Small intestine (tissue), 7 donors: ENCODE measurements around the gene EXOC4. TPM values are rescaled to one million over a fixed set of nuclear protein-coding genes. Genes with fewer than 3 reads are reported as not detected.

ENCODE experiments used
- DNase-seq, 2 donors: peaks; one replicate each; pipeline versions ENCODE4 v3.0.0 to v3.0.0-alpha.2; 2013
- FAIRE-seq: peaks from 2 replicates; lab custom pipeline; 2012; peaks lifted over from hg19 to GRCh38; lab: Jason Lieb, UNC
- H3K27ac ChIP-seq, 3 donors: one replicate each; pipeline ENCODE4 v1.5.1; 2013; ENCODE audit warnings: low read length in 2 of 3, mild to moderate bottlenecking in 2 of 3, control low read depth in 1 of 3, inconsistent platforms in 1 of 3, low read depth in 1 of 3, moderate library complexity in 1 of 3
- H3K27me3 ChIP-seq, 3 donors: one replicate each; pipeline ENCODE4 v1.6.1; 2013; ENCODE audit warnings: low read length in 3 of 3, inconsistent platforms in 1 of 3; ENCODE audit not compliant: control insufficient read depth in 3 of 3, insufficient read depth in 3 of 3
- H3K36me3 ChIP-seq, 3 donors: one replicate each; pipeline ENCODE4 v1.6.1; 2013; ENCODE audit warnings: low read length in 3 of 3, inconsistent platforms in 1 of 3, low read depth in 1 of 3, mild to moderate bottlenecking in 1 of 3, moderate library complexity in 1 of 3; ENCODE audit not compliant: control insufficient read depth in 3 of 3, insufficient read depth in 2 of 3
- H3K4me1 ChIP-seq, 3 donors: one replicate each; pipeline ENCODE4 v1.6.1; 2013; ENCODE audit warnings: low read length in 2 of 3, inconsistent platforms in 1 of 3, low read depth in 1 of 3, mild to moderate bottlenecking in 1 of 3, moderate library complexity in 1 of 3; ENCODE audit not compliant: control insufficient read depth in 3 of 3, insufficient read depth in 2 of 3
- H3K4me3 ChIP-seq, 3 donors: one replicate each; pipeline ENCODE4 v1.5.1; 2013; ENCODE audit warnings: low read length in 3 of 3, control low read depth in 1 of 3, inconsistent platforms in 1 of 3, low read depth in 1 of 3, mild to moderate bottlenecking in 1 of 3, moderate library complexity in 1 of 3
- H3K9me3 ChIP-seq, 2 donors: one replicate each; pipeline ENCODE4 v1.6.1; 2013; ENCODE audit warnings: low read depth in 1 of 2, low read length in 1 of 2; ENCODE audit not compliant: control insufficient read depth in 2 of 2, insufficient read depth in 1 of 2
- WGBS, 3 donors: extraction: QIAGEN DNeasy Blood & Tissue Kit; methylation state at CpG; one replicate each; pipeline ENCODE4 v1.1.7; 2013; 5-methylcytosine and 5-hydroxymethylcytosine counted together
- polyA plus RNA-seq, 4 donors: library from polyadenylated mRNA; stranded (reverse) in 3 of 4; unstranded in 1 of 4; fragments of 200-250 nt in 3 of 4; fragments of 120-200 nt in 1 of 4; gene quantifications; one replicate each; pipeline versions ENCODE4 v1.2.1 to v1.2.3, GENCODE V29; 2013
- donor health status: healthy with polysubstance abuse.
- donor health status: control.
- donor health status: control.
- donor health status: Bipolar disorder and iron deficiency.
- donor health status: healthy.

EXOC4 gene
- polyA plus RNA-seq, 4 donors: 10.5 to 46.8 (median 18.8) TPM

GRCh38 chr7:133646472-133647315 is 393.8 kb downstream of the EXOC4 start:
- Histone ChIP-seq H3K36me3 (no peaks in the 10 kb centered on the region), H3K9me3 (peaks cover 0 to 5% of the 10 kb centered on the region in 2 donors), H3K4me1 (no peaks in the 10 kb centered on the region), H3K27ac (no peak overlapping the region), H3K4me3 (no peak overlapping the region), H3K27me3 (no peaks in the 10 kb centered on the region)
- DNase-seq: no peak
- WGBS, 3 donors: 90 to 95% (median 95%) methylated on average over 7 of the region's 7 CpGs
- no peak for FAIRE-seq

- no peak overlapping the region for H3K4me3 ChIP-seq
- no peak overlapping the region for H3K27ac ChIP-seq
- H3K9me3 ChIP-seq: no peaks in the 10 kb centered on the region
- WGBS, 3 donors: 89 to 100% (median 98%) methylated on average over 1 of the region's 1 CpG
- DNase-seq (no peak), FAIRE-seq (no peak)
- no peaks in the 10 kb centered on the region for H3K4me1 ChIP-seq
- H3K36me3 ChIP-seq: no peaks in the 10 kb centered on the region
- no peaks in the 10 kb centered on the region for H3K27me3 ChIP-seq
These were observed 396.7 kb downstream of the EXOC4 start for GRCh38 chr7:133649593-133649992.

- H3K27ac ChIP-seq: no peak overlapping the region
- H3K36me3 ChIP-seq: no peaks in the 10 kb centered on the region
- H3K4me1 ChIP-seq: no peaks in the 10 kb centered on the region
- no peak overlapping the region for H3K4me3 ChIP-seq
- no peaks in the 10 kb centered on the region for H3K27me3 ChIP-seq
- 66 to 94% (median 93%) methylated on average over 3 of the region's 3 CpGs for WGBS, 3 donors
- no peaks in the 10 kb centered on the region for H3K9me3 ChIP-seq
- FAIRE-seq (no peak), DNase-seq (no peak)
These were observed 397.2 kb downstream of the EXOC4 start for GRCh38 chr7:133650069-133650468.

GRCh38 chr7:133650487-133651300 is 397.8 kb downstream of the EXOC4 start:
- WGBS, 3 donors: 65 to 85% (median 68%) methylated on average over 5 of the region's 5 CpGs
- FAIRE-seq (no peak), DNase-seq (peak in 1 of 2 donors; percentile 62)
- no peak overlapping the region for H3K4me3 ChIP-seq
- no peaks in the 10 kb centered on the region for H3K4me1 ChIP-seq
- H3K9me3 ChIP-seq: no peaks in the 10 kb centered on the region
- no peaks in the 10 kb centered on the region for H3K36me3 ChIP-seq
- no peak overlapping the region for H3K27ac ChIP-seq
- no peaks in the 10 kb centered on the region for H3K27me3 ChIP-seq

GRCh38 chr7:133652547-133652946 is 399.7 kb downstream of the EXOC4 start:
- H3K9me3 ChIP-seq: no peaks in the 10 kb centered on the region
- no peaks in the 10 kb centered on the region for H3K4me1 ChIP-seq
- no peak overlapping the region for H3K4me3 ChIP-seq
- H3K27ac ChIP-seq: no peak overlapping the region
- 92 to 98% (median 96%) methylated on average over 3 of the region's 3 CpGs for WGBS, 3 donors
- FAIRE-seq (no peak), DNase-seq (no peak)
- H3K27me3 ChIP-seq: no peaks in the 10 kb centered on the region
- no peaks in the 10 kb centered on the region for H3K36me3 ChIP-seq

- Histone ChIP-seq H3K27ac (no peak overlapping the region), H3K4me3 (no peak overlapping the region), H3K27me3 (no peaks in the 10 kb centered on the region), H3K4me1 (no peaks in the 10 kb centered on the region), H3K36me3 (no peaks in the 10 kb centered on the region), H3K9me3 (no peaks in the 10 kb centered on the region)
- peak in 1 of 2 donors; percentile 16 for DNase-seq
- no peak for FAIRE-seq
- WGBS, 3 donors: 89 to 93% (median 93%) methylated on average over 4 of the region's 4 CpGs
These were observed 401.7 kb downstream of the EXOC4 start for GRCh38 chr7:133654547-133654946.

- WGBS, 3 donors: 93 to 99% (median 95%) methylated on average over 4 of the region's 4 CpGs
- DNase-seq (no peak), FAIRE-seq (no peak)
- H3K4me3 ChIP-seq: no peak overlapping the region
- H3K36me3 ChIP-seq: peaks cover 0 to 3% (median 0%) of the 10 kb centered on the region in 3 donors
- H3K9me3 ChIP-seq: no peaks in the 10 kb centered on the region
- no peaks in the 10 kb centered on the region for H3K4me1 ChIP-seq
- H3K27me3 ChIP-seq: no peaks in the 10 kb centered on the region
- H3K27ac ChIP-seq: no peak overlapping the region
These were observed 409.4 kb downstream of the EXOC4 start for GRCh38 chr7:133662276-133662675.

GRCh38 chr7:133662830-133663229 is 410.0 kb downstream of the EXOC4 start:
- no peaks in the 10 kb centered on the region for H3K4me1 ChIP-seq
- H3K36me3 ChIP-seq: peaks cover 0 to 3% (median 0%) of the 10 kb centered on the region in 3 donors
- 83 to 85% (median 84%) methylated on average over 4 of the region's 4 CpGs for WGBS, 3 donors
- DNase-seq (no peak), FAIRE-seq (no peak)
- H3K27ac ChIP-seq: no peak overlapping the region
- no peaks in the 10 kb centered on the region for H3K27me3 ChIP-seq
- no peak overlapping the region for H3K4me3 ChIP-seq
- H3K9me3 ChIP-seq: no peaks in the 10 kb centered on the region
